GM12801 (cell line): ENCODE measurements around the gene KIAA2012.

Experiments
- CTCF ChIP-seq: IDR thresholded peaks from one replicate; pipeline ENCODE4 v1.5.1; 2011; ENCODE audit warnings: control low read depth; ENCODE audit not compliant: insufficient read length; ENCODE audit errors: extremely low read depth

Gene KIAA2012

GRCh38 chr2:202109139-202109736, 36.2 kb downstream of the KIAA2012 start:
- no peak for TF ChIP-seq CTCF

GRCh38 chr2:202109737-202110184, 36.7 kb downstream of the KIAA2012 start:
- TF ChIP-seq CTCF: no peak

GRCh38 chr2:202110491-202110890, 37.4 kb downstream of the KIAA2012 start:
- TF ChIP-seq CTCF: no peak

- TF ChIP-seq CTCF: no peak
Observed at GRCh38 chr2:202112041-202112440, 39.0 kb downstream of the KIAA2012 start.

- no peak for TF ChIP-seq CTCF
Observed at GRCh38 chr2:202113571-202114142, 40.6 kb downstream of the KIAA2012 start.

- TF ChIP-seq CTCF: no peak
Observed at GRCh38 chr2:202114291-202114690, 41.2 kb downstream of the KIAA2012 start.

GRCh38 chr2:202114795-202115194, 41.7 kb downstream of the KIAA2012 start:
- TF ChIP-seq CTCF: no peak
